IPS-15b (cell line): ENCODE results near the gene MRPL19.

Experiments used
- H3K27me3 ChIP-seq: one replicate; pipeline ENCODE4 v1.6.1; 2013; ENCODE audit warnings: low read length; ENCODE audit not compliant: control insufficient read depth, insufficient read depth
- H3K36me3 ChIP-seq: one replicate; pipeline ENCODE4 v1.6.1; 2013; ENCODE audit warnings: low read length; ENCODE audit not compliant: control insufficient read depth, insufficient read depth
- H3K4me1 ChIP-seq: one replicate; pipeline ENCODE4 v1.6.1; 2013; ENCODE audit warnings: mild to moderate bottlenecking, low read length; ENCODE audit not compliant: control insufficient read depth, insufficient read depth
- H3K4me3 ChIP-seq: one replicate; pipeline ENCODE4 v1.5.1; 2013; ENCODE audit warnings: low read depth, low read length
- H3K9ac ChIP-seq: one replicate; pipeline ENCODE4 v1.6.1; 2013; ENCODE audit warnings: low read depth, mild to moderate bottlenecking, low read length
- H3K9me3 ChIP-seq: one replicate; pipeline ENCODE4 v1.6.1; 2013; ENCODE audit warnings: mild to moderate bottlenecking, low read length; ENCODE audit not compliant: control insufficient read depth, insufficient read depth

Gene MRPL19

GRCh38 chr2:75716406-75716805 lies 69.8 kb downstream of the MRPL19 start:
- Histone ChIP-seq H3K4me3 (no peak overlapping the region), H3K9ac (no peak overlapping the region), H3K27me3 (no peaks in the 10 kb centered on the region), H3K4me1 (no peaks in the 10 kb centered on the region), H3K9me3 (no peaks in the 10 kb centered on the region), H3K36me3 (no peaks in the 10 kb centered on the region)

GRCh38 chr2:75719616-75720015 lies 73.0 kb downstream of the MRPL19 start:
- Histone ChIP-seq H3K27me3 (no peaks in the 10 kb centered on the region), H3K9ac (no peak overlapping the region), H3K9me3 (no peaks in the 10 kb centered on the region), H3K36me3 (no peaks in the 10 kb centered on the region), H3K4me3 (no peak overlapping the region), H3K4me1 (no peaks in the 10 kb centered on the region)

GRCh38 chr2:75720525-75720924 lies 73.9 kb downstream of the MRPL19 start:
- H3K36me3 ChIP-seq: no peaks in the 10 kb centered on the region
- H3K9ac ChIP-seq: no peak overlapping the region
- H3K9me3 ChIP-seq: no peaks in the 10 kb centered on the region
- no peaks in the 10 kb centered on the region for H3K4me1 ChIP-seq
- no peak overlapping the region for H3K4me3 ChIP-seq
- H3K27me3 ChIP-seq: no peaks in the 10 kb centered on the region

- no peak overlapping the region for H3K4me3 ChIP-seq
- H3K9ac ChIP-seq: no peak overlapping the region
- no peaks in the 10 kb centered on the region for H3K27me3 ChIP-seq
- no peaks in the 10 kb centered on the region for H3K9me3 ChIP-seq
- no peaks in the 10 kb centered on the region for H3K4me1 ChIP-seq
- H3K36me3 ChIP-seq: no peaks in the 10 kb centered on the region
Measured at GRCh38 chr2:75722687-75723086, 76.1 kb downstream of the MRPL19 start.

GRCh38 chr2:75728614-75729419 lies 82.2 kb downstream of the MRPL19 start:
- Histone ChIP-seq H3K4me3 (no peak overlapping the region), H3K27me3 (no peaks in the 10 kb centered on the region), H3K4me1 (no peaks in the 10 kb centered on the region), H3K9me3 (no peaks in the 10 kb centered on the region), H3K36me3 (no peaks in the 10 kb centered on the region), H3K9ac (no peak overlapping the region)

GRCh38 chr2:75729861-75730260 lies 83.3 kb downstream of the MRPL19 start:
- no peaks in the 10 kb centered on the region for H3K36me3 ChIP-seq
- H3K4me3 ChIP-seq: no peak overlapping the region
- no peaks in the 10 kb centered on the region for H3K4me1 ChIP-seq
- no peak overlapping the region for H3K9ac ChIP-seq
- H3K9me3 ChIP-seq: no peaks in the 10 kb centered on the region
- H3K27me3 ChIP-seq: no peaks in the 10 kb centered on the region

GRCh38 chr2:75736276-75736675 lies 89.7 kb downstream of the MRPL19 start:
- Histone ChIP-seq H3K4me1 (no peaks in the 10 kb centered on the region), H3K9ac (no peak overlapping the region), H3K9me3 (no peaks in the 10 kb centered on the region), H3K27me3 (no peaks in the 10 kb centered on the region), H3K4me3 (no peak overlapping the region), H3K36me3 (no peaks in the 10 kb centered on the region)

GRCh38 chr2:75737961-75738360 lies 91.4 kb downstream of the MRPL19 start:
- no peaks in the 10 kb centered on the region for H3K36me3 ChIP-seq
- no peak overlapping the region for H3K4me3 ChIP-seq
- H3K27me3 ChIP-seq: no peaks in the 10 kb centered on the region
- H3K4me1 ChIP-seq: no peaks in the 10 kb centered on the region
- no peak overlapping the region for H3K9ac ChIP-seq
- no peaks in the 10 kb centered on the region for H3K9me3 ChIP-seq
